Esophagus (tissue), 2 donors: Measurements from ENCODE around the gene GMIP. TPM values are rescaled to one million over a fixed set of nuclear protein-coding genes. Genes with fewer than 3 reads are reported as not detected.
A peak's percentile ranks its signal among the peaks of the same experiment; 100 is the strongest.

Experiments used
- H3K27ac ChIP-seq, 2 donors: one replicate each; pipeline ENCODE4 v1.5.1; 2013; ENCODE audit warnings: low read depth in 2 of 2, mild to moderate bottlenecking in 2 of 2, inconsistent platforms in 1 of 2, low read length in 1 of 2, moderate library complexity in 1 of 2
- H3K27me3 ChIP-seq, 2 donors: one replicate each; pipeline ENCODE4 v1.6.1; 2013; ENCODE audit warnings: low read length in 2 of 2, control low read depth in 1 of 2, mild to moderate bottlenecking in 1 of 2; ENCODE audit not compliant: insufficient read depth in 2 of 2, control insufficient read depth in 1 of 2
- H3K36me3 ChIP-seq, 2 donors: one replicate each; pipeline ENCODE4 v1.6.1; 2013; ENCODE audit warnings: low read length in 1 of 2; ENCODE audit not compliant: control insufficient read depth in 2 of 2, insufficient read depth in 2 of 2
- H3K4me1 ChIP-seq, 2 donors: one replicate each; pipeline ENCODE4 v1.6.1; 2013; ENCODE audit warnings: low read length in 1 of 2; ENCODE audit not compliant: control insufficient read depth in 2 of 2, insufficient read depth in 2 of 2
- H3K4me3 ChIP-seq, 2 donors: one replicate each; pipeline ENCODE4 v1.5.1; 2013; ENCODE audit warnings: low read length in 2 of 2, mild to moderate bottlenecking in 2 of 2, low read depth in 1 of 2, moderate library complexity in 1 of 2
- H3K9me3 ChIP-seq, 2 donors: one replicate each; pipeline ENCODE4 v1.6.1; 2013; ENCODE audit warnings: mild to moderate bottlenecking in 2 of 2, low read depth in 1 of 2, low read length in 1 of 2, moderate library complexity in 1 of 2; ENCODE audit not compliant: control insufficient read depth in 2 of 2, insufficient read depth in 1 of 2
- WGBS, 2 donors: extraction: QIAGEN DNeasy Blood & Tissue Kit; methylation state at CpG; one replicate each; pipeline ENCODE4 v1.1.7; 2013; 5-methylcytosine and 5-hydroxymethylcytosine counted together
- polyA plus RNA-seq, 2 donors: library from polyadenylated mRNA; stranded (reverse); fragments of 200-250 nt; gene quantifications; one replicate each; pipeline ENCODE4 v1.2.3, GENCODE V29; 2013
- donor health status: healthy with polysubstance abuse.
- donor health status: Bipolar disorder and iron deficiency.

The GMIP gene
- polyA plus RNA-seq, 2 donors, result 6.3 to 10.5 TPM

DNA sequence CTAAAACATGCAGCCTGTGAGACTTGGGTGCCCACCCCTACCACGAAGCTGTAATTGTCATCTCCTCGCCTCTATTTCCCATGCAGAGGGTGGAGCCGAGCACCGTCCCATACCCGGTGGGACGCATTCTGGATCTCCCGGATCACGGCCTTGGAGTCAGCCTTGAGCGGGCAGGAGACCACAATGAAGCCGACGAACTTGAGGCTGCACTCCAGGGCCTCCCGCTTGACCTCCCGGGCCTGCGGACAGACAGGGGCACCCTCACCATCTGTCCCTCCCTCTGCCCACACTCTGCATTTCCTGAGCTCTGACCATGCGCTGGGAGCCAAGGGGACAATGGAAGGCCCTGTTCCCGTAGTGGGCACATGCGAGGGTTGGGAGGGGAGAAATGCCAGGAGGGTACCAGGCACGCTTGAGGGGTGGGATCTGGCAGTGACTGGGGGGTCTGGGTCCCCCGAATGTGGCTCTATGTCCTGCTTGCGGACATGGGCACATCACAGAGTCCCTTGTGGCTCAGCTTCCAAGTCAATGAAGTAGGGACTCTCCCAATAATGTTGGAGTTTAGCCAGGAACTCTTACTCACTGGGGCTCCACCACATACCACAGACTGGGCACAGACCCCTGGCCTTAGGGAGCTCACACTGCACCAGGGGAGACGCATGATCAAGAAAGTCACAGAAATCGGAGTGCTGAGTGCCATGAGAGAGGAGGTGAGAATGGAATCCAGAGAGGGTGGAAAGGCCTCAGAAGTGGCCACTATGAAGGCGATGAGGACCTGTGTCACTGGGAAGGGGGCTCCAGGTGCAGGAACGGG, 9.2 kb upstream of the GMIP start:
- WGBS, 2 donors, result 92 to 94% methylated on average over 24 of the region's 24 CpGs

DNA sequence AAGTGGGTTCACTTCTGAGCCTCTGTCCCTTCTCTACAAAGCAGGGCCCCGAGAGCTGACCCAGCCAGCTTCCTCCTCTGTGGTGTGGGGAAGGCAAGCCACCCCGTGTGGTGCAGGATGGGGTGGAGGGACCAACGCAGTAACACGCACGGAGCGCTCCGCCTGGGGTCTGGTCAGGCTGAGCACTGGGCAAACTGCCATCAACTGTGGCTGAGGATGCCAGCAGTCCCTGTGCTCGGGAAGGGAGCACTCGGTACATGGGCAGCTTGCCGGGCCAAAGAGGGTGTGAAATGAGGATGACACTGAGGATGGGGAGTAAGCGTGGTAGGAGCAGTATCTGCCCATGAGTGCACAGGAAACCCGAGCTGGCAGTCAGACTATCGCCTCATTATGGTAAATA, 7.6 kb upstream of the GMIP start:
- Histone ChIP-seq H3K4me1 (no peaks in the 10 kb centered on the region), H3K9me3 (no peaks in the 10 kb centered on the region), H3K27ac (no peak overlapping the region), H3K27me3 (no peaks in the 10 kb centered on the region), H3K4me3 (no peak overlapping the region), H3K36me3 (peaks cover 45 to 81% of the 10 kb centered on the region in 2 donors)
- WGBS, 2 donors, result 73 to 77% methylated on average over 13 of the region's 13 CpGs

More for the DNA sequence above, 9.2 kb upstream of the GMIP start:
- Histone ChIP-seq H3K4me1 (no peaks in the 10 kb centered on the region), H3K4me3 (no peak overlapping the region), H3K36me3 (peaks cover 39 to 81% of the 10 kb centered on the region in 2 donors), H3K27ac (no peak overlapping the region), H3K27me3 (no peaks in the 10 kb centered on the region), H3K9me3 (no peaks in the 10 kb centered on the region)

DNA sequence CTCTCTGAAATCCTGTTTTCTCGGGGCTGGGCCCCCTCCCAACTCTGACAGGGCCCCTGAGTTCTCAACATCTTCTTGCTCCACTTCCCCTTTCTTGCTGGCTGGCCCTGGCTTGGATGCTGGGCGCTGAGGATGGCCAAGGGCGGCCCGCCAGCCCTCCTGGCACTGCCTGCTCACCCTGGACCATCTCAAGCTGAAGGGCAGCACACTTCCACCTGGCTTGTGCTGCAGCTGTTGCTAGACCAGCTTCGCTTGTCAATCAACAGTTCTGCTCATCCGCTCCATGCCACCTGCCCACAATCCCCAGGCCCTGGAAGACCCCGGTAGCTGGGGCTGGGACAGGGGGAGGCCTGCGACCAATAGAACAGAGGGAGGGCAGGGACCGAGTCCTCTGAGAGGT, 6.9 kb upstream of the GMIP start:
- H3K9me3 ChIP-seq, result no peaks in the 10 kb centered on the region
- H3K4me1 ChIP-seq, result no peaks in the 10 kb centered on the region
- H3K4me3 ChIP-seq, result no peak overlapping the region
- H3K27me3 ChIP-seq, result no peaks in the 10 kb centered on the region
- H3K27ac ChIP-seq, result no peak overlapping the region
- peaks cover 40 to 81% of the 10 kb centered on the region in 2 donors for H3K36me3 ChIP-seq
- 91 to 95% methylated on average over 9 of the region's 9 CpGs for WGBS, 2 donors

DNA sequence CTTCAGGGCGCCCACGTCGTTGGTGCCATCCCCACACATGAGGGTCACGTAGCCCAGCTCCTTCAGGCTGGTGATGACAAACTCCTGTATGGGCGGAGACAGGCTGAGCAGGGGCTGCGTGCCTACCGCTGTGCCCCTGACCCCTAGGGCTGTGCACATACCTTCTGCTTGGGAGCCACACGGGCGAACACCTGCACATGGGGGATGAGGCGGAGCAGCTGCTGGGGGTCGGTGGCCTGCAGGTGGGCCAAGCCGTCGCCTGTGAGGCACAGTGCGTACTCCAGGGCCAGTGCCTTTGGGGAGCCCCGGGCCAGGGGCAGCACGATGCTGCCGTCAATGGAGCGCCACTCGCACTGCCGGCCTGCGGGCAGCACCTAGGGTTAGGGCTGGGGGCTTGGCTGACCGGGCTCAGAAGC, 6.1 kb upstream of the GMIP start:
- 94 to 96% methylated on average over 19 to 22 of the region's 22 CpGs for WGBS, 2 donors
- H3K4me3 ChIP-seq, result no peak overlapping the region
- no peak overlapping the region for H3K27ac ChIP-seq
- no peaks in the 10 kb centered on the region for H3K9me3 ChIP-seq
- no peaks in the 10 kb centered on the region for H3K27me3 ChIP-seq
- H3K36me3 ChIP-seq, result peaks cover 33 to 78% of the 10 kb centered on the region in 2 donors
- no peaks in the 10 kb centered on the region for H3K4me1 ChIP-seq

DNA sequence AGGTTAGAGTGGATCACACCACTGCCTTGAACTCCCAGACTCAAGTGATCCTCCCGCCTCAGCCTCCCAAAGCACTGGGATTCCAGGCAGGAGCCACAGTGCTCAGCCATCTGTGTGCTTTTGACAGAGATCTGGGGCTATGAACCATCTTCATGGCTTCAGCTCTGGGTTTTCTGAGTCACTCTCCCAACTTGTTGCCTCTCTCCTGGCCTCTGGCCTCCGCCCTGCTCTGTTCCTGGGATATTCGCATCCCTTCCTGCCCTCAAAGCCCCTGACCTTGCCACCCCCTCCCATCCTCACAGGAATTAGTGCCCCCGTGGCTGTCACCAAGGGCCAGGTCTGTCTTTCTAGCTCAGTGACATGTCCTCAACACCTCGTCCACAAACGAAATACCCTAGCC, 5.7 kb upstream of the GMIP start:
- no peaks in the 10 kb centered on the region for H3K9me3 ChIP-seq
- H3K36me3 ChIP-seq, result peaks cover 33 to 74% of the 10 kb centered on the region in 2 donors
- no peaks in the 10 kb centered on the region for H3K4me1 ChIP-seq
- H3K27me3 ChIP-seq, result no peaks in the 10 kb centered on the region
- no peak overlapping the region for H3K27ac ChIP-seq
- WGBS, 2 donors, result 89 to 91% methylated on average over 6 of the region's 6 CpGs
- H3K4me3 ChIP-seq, result no peak overlapping the region

DNA sequence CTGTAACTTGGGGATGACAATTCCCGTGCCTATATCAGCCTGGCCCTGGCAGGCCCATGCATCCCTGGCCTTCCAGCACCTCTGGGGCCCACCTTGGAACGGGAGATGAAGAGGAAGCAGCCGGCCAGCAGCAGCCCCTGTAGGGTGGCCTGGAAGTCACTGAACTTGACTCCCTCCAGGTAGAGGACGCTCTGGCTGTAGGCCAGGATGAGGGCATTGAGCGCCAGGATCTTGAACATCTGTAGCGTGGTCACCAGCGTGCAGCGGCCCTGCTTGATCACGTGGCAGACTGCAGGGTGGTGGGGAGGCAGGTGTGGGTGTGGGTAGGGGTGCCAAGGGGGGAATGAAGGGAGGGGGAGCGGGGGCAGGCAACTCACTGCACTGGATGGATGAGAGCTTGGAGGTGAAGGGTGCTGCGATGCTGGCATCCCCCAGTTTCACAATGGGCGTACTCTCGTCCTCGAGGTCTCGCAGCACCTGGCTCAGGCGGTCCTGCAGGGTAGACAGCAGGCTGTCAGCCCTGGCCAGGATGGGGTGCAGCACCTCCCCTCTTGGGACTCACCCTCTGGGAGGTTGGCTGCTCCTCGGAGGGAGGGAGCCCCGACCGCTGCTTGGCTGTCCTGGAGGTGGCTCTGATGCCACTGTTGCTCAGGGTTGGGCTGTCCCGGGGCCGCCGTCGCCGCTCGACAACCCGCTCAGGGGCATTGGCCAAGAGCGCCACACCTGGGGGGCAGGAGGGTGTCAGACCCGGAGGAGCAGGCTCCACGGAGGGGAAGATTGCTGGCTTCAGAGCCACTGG, 3.8 kb upstream of the GMIP start:
- peaks cover 0 to 3% of the 10 kb centered on the region in 2 donors for H3K4me1 ChIP-seq
- H3K4me3 ChIP-seq, result no peak overlapping the region
- H3K27me3 ChIP-seq, result no peaks in the 10 kb centered on the region
- H3K9me3 ChIP-seq, result no peaks in the 10 kb centered on the region
- peaks cover 21 to 56% of the 10 kb centered on the region in 2 donors for H3K36me3 ChIP-seq
- H3K27ac ChIP-seq, result no peak overlapping the region
- WGBS, 2 donors, result 89 to 93% methylated on average over 29 of the region's 29 CpGs

DNA sequence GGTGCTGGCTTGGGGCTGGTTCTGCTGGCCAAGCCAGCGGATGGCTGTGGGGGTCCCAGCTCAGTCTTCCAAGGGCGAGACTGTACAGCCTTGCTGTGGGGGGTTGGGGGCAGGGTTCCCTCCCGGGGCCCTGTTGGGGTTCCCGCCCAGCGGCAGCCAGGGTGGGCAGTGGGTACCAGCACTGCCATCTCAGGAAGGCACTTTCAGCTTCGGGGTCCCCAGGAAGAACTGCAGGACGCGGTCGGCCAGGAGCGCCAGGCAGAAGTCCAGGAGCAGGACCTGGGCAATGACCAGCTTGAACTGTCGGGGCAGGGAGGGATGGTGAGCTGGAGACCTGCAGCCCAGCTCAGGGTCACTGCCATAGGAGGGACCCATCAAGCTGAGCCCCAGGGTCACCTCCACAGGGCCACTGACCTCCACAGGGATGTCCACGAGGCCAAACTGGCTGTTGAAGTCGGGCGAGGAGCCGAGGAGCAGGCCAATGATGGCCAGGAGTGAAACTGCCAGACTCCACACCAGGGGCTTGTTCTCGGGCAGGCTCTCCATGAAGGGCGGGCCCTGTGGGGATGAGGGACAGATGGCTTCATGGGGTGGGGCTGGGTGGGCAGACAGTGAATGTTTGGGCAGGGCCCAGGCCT, 1.9 kb upstream of the GMIP start:
- WGBS, 2 donors, result 92% methylated on average over 17 of the region's 17 CpGs
- no peaks in the 10 kb centered on the region for H3K27me3 ChIP-seq
- H3K27ac ChIP-seq, result no peak overlapping the region
- H3K4me3 ChIP-seq, result no peak overlapping the region
- H3K9me3 ChIP-seq, result no peaks in the 10 kb centered on the region
- H3K4me1 ChIP-seq, result peaks cover 0 to 5% of the 10 kb centered on the region in 2 donors
- H3K36me3 ChIP-seq, result peaks cover 10 to 39% of the 10 kb centered on the region in 2 donors

DNA sequence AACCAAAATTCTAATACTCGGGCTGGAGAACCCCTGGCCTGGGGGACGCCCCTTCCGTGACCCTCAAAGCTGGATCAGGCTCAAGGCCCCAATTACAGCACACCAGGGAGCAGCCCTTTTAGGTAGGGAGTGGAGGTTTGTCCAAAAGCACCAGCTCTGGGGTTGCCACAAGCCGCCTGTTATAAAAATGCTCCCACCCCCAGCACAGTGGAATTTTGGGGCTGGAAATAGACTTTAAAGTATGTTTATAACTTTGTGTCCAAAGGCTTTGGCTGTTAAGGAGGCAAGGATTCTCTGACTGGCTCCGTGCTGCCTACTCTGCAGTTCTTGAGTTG, 564 bp upstream of the GMIP start:
- Histone ChIP-seq H3K4me3 (peak overlapping the region; percentile 70 to 75), H3K36me3 (peaks cover 7 to 26% of the 10 kb centered on the region in 2 donors), H3K9me3 (no peaks in the 10 kb centered on the region), H3K27me3 (no peaks in the 10 kb centered on the region), H3K4me1 (peaks cover 0 to 5% of the 10 kb centered on the region in 2 donors), H3K27ac (peak overlapping the region in 1 of 2 donors; percentile 85)
- 21 to 24% methylated on average over 5 of the region's 5 CpGs for WGBS, 2 donors

DNA sequence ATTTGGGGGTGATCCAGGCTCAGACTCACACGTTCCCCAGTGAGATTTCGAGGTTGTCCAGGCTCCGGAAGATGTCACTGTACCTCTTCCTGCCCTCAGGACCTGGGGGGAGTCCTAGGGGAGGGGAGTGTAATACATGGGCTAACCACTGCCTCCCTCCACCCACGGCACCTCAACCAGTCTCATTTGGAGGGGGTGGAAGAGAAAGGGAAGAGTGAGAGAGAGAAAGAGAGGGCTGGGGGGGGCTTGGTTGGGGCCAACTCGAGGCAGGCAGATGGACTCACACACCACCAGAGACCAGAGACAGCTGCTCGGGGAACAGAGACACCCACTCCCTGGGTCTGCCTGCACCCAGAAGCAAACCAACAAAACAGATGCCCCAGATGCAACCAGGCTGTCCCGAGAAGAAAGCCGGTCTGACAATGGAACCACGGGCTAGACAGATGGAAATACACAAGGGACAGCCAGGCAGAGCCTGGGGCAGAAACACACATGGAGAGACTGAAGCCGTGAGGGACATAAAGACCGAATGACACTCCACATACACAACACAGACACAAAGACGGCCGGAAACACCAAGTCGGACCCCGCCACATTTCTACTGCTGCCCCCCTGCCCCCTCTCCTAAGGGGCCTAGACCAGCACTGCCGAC, 825 bp downstream of the GMIP start:
- no peaks in the 10 kb centered on the region for H3K27me3 ChIP-seq
- 10 to 22% methylated on average over 16 of the region's 16 CpGs for WGBS, 2 donors
- H3K9me3 ChIP-seq, result no peaks in the 10 kb centered on the region
- peaks cover 7 to 32% of the 10 kb centered on the region in 2 donors for H3K36me3 ChIP-seq
- peak overlapping the region in 1 of 2 donors; percentile 87 for H3K27ac ChIP-seq
- H3K4me3 ChIP-seq, result peak overlapping the region; percentile 70 to 75
- H3K4me1 ChIP-seq, result peaks cover 0 to 5% of the 10 kb centered on the region in 2 donors
